GM21576 (cell line): ENCODE measurements around the gene RAX2.

Experiments used
- ATAC-seq: cut with Tn5 transposase; IDR thresholded peaks from one replicate; pipeline ENCODE4 v1.9.1; 2021; ENCODE audit warnings: mild to moderate bottlenecking, moderate library complexity; ENCODE audit not compliant: unreplicated experiment

RAX2 gene

DNA sequence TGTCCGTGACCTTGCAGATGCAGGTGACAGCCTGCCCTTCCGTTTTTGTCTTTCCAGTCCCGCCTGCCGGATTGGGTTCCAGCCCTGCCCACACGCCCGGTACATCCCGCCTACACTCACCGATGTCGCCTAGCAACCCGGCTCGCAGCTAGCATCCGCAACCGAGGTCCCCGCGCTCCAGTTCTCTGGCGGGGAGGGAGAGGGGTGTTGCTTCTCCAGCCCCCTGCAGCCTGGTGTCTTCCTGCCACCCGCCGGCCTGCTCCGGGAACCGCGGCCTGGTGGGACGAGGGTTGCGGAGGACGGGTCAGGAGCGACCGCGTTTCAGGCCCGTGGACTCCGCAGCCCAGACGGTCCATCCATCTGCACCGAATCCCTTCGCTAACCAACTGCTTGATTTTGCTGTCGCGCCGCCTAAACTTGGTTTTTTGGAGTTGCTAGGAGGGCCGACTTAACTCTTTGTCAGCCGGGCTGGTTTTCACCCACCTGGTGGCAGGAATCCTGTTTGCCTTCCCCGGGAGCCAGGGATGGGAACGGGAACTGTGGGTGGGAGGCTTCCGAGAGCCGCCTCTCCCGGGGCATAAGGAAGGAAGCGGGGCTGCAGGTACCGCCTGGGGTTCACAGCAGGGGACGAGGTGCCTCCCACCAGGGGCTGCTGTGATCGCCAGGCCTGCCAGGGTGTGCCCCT is 29.5 kb upstream of the RAX2 start:
- no peak for ATAC-seq

DNA sequence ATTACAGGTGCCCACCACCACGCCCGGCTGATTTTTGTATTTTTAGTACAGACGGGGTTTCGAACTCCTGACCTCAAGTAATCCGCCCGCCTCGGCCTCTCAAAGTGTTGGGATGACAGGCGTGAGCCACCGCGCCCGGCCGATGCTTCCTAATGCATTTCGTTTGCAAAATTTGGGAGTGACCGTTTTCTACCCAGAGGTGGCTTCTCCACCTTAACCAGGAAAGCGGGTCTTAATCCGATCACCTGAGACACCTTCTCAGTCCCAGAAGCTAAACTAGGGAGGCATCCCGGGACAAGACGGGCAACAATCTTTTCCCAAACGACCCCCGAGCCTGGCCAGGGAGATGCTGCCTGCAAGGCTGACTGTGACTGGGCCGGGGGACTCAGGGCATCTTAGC is 29.0 kb upstream of the RAX2 start:
- no peak for ATAC-seq

DNA sequence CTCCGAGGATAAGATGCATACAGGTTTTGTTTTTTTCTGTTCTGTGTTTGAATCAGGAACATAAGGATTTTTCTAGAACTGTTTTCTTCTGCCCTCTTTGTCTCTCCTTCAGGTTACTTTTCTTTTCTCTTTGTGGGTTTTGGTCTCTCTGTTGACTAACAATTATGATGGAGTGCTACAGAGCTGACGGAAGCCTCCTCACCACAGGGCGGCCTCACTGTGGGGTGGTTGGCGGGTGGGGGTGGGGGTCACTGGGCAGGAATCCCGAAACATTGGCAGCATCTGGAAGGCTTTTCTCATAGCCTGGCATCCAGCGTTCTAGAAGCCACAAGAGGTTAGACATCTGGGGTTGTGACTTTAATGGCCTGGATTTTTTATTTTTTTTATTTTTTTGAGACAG is 26.1 kb upstream of the RAX2 start:
- no peak for ATAC-seq

GRCh38 chr19:3796358-3796757 is 24.3 kb upstream of the RAX2 start:
- no peak for ATAC-seq

- no peak for ATAC-seq
Measured at GRCh38 chr19:3793799-3794198, 21.8 kb upstream of the RAX2 start.

- ATAC-seq, result no peak
Measured at GRCh38 chr19:3792114-3792513, 20.1 kb upstream of the RAX2 start.

DNA sequence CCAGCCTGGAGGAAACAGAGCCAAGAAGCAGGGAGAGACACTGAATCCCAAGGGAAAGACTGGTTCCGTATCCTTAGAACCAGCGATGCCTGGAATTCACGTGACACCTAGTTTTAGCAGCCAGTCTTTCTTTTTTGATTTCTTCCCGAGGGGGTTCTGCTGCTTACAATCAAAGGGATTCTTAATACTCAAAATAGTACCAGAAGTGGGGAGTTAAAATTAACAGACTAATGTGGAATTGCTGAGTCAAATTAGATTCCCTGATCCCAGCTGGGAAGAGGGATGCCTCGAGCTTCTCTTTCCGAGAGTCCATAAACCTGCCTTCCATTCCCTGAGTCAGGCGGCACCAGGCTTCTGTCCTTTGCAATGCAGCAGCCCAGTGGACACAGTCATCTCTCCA is 18.9 kb upstream of the RAX2 start:
- no peak for ATAC-seq

- ATAC-seq, result no peak
Measured at GRCh38 chr19:3790209-3790734, 18.2 kb upstream of the RAX2 start.

DNA sequence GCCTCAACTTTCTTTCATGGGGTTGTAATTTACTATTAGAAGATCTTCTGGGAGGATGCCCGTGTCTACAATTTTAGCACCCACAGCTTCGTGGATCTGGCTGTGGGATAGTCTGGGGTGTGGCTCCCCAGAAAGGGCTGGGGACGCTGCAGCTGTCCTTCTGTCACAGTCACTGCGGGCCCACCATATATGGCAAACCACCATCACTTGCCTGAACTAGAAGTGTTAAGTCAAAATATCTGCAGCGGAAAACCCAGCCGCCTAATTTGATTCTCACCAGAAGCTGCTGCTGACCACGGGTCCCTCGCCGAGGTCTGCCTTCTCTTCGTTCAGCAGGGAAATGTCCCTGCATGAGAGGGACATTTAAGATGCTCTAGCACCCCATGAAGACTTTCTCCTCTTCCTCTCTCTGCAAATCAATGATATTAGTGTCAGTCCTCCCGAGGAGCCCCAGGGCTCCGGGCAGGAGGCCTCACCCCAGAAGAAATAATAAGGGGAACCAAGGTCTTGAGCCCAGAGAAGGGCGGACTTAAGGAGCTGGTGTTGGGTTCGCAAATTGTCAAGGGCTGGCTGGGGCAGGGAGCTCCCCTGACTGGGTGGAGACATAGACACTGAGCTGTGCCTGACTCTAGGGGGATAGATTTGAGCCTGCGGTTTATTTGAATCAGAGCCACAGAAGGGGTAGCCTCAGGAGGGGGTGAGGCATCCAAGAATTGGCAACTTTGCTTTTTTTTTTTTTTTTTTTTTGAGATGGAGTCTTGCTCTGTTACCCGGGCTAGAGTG is 17.2 kb upstream of the RAX2 start:
- no peak for ATAC-seq

DNA sequence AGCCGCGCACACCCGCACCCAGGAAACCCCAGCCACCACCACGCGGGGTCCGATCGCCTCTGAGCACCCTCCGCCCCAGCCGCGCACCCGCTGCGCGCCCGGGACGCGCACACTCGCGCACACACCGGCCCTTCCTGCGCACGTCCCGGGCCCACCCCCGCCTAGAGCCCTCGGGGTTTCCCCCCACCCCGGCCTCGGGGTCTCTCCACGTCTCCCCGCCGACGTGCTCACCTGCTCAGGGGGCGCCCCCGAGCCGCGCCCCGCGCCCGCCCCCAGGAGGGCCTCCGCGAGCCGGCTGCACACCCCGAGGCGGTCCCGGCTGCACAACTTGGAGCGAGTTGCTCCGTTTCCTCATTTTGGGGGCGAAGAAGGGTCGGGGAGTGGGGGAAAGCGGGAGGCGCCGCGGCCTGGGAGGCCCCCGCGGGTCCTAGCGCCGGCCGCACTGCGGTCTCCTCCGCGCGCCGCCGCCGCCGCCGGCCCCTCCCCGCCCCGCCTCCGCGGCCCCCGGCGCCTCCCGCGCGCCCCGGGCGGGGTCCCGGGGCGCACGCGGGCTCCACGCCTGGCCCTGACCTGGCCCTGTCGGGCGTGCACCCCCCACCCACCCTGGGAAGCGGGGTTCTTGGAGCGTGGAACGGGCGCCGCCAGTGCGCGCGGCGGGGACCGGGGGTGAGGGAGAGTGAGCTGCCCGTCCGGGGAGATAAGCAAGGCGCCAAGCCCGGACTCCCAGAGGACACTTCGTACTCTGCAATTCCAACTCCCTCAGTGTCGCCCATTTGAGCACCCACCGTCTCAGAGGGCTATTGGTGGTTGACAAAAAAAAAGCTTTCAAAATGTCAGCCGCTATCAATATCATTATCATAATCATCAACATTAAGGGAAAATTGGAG is 14.2 kb upstream of the RAX2 start, which contains the start of gene MATK:
Gene MATK (minus strand): TSS at position 444 of the 887 bp plus-strand sequence. CDS start 1,246 bp downstream, outside the sequence.
- no peak for ATAC-seq

DNA sequence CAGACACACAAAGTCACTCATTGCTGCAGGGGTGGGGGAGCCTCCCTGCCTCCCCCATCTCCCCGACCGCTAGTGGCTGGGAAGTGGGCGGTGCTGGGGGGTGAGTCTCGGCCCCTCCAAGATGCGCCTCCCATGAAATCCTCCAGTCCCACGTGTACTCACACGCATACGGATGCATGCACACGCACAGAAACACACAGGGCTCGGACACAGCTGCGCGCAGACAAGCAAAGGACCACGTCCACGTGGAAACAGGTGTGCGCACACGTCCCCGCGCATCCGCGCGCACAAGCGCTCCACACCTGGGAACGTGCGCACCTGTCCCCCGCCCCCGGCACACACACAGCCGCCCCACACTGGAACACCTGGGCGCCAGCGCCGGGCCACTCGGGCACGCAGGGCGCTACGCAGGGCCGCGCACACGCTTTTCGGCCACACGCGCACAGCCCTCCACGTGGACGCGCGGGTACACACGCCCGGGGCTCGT is 13.5 kb upstream of the RAX2 start:
- no peak for ATAC-seq

DNA sequence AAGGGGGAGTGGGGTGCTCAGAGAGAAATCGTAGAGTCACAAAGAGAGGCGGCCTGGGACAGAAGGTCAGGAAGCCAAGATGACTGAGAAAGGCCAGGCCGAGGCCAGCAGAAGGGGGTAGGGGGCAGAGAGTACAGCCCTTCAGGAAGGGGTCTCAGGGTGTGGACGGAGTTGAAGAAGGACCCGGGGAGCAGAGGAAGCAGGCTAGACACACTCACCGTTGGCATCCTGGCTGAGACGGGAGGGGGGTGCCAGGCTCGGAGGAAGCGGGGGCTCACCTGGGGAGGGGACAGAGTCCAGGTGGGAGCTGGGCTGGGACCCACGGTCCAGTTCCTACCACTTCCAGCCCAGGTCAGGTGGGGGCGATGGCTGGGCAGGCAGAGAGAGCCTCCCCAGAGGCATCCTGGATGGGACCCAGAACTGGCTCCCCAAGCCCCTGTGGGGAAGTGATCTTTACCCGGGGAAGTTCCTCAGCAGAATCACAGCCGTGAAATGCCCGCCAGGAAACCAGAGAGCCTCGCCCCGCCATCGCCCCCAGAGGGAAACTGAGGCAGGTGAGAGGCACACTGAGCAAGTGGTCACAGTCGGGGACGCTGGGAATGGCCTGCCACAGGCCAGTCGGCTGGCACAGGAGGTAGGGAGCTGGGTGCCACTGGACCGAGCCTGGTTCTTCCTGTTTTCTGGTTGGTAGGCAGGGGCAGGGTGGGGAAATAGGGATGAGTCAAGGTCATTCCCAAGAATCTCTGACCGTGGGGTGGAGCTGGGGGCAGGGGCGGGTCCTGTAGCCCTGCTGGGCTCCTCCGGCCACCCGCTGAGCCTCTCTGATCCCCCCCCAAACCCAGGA is 12.8 kb upstream of the RAX2 start:
- ATAC-seq, result no peak

- no peak for ATAC-seq
Measured at GRCh38 chr19:3783660-3784584, 11.9 kb upstream of the RAX2 start.

GRCh38 chr19:3782903-3783302 is 10.9 kb upstream of the RAX2 start:
- ATAC-seq, result no peak

DNA sequence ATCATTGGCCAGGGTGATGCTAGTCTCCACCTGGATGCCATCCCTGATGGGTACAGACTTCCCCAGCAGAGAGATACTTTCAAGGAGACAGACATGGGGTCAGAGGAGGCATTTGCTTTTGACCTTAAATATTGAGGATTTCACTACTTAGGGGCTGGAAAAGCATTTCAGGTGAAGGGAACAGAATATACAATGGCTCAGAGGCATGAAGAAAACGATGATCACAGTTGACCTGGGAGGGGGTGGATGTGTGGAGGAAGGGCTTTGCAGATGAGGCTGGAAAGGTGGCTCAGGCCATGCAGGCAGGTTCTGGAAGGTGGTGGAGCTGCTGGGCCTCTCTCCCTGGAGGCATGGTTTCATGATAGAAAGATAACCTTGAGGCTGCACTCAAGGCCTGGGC is 10.3 kb upstream of the RAX2 start:
- ATAC-seq, result no peak

GRCh38 chr19:3781603-3782002 is 9.6 kb upstream of the RAX2 start:
- ATAC-seq, result no peak

DNA sequence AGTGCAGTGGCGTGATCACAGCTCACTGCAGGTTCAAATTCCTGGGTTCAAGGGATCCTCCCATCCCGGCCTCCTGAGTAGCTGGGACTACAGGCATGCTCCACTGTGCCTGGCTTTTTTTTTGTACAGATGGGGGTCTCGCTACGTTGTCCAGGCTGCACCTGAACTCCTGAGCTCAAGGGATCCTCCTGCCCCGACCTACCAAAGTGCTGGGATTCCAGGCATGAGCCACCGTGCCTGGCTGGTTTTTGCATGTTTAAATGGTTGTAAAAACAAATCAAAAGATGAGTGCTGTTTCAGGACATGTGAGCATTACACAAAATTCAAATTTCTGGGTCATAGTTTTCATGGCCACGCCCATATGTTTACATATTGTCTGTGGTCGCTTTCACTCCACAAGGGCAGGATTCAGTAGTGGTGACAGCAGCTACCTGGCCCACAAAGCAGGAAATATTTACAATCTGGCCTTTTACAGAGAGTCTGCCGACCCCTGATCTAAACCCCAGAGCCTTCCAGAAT is 8.8 kb upstream of the RAX2 start:
- no peak for ATAC-seq

DNA sequence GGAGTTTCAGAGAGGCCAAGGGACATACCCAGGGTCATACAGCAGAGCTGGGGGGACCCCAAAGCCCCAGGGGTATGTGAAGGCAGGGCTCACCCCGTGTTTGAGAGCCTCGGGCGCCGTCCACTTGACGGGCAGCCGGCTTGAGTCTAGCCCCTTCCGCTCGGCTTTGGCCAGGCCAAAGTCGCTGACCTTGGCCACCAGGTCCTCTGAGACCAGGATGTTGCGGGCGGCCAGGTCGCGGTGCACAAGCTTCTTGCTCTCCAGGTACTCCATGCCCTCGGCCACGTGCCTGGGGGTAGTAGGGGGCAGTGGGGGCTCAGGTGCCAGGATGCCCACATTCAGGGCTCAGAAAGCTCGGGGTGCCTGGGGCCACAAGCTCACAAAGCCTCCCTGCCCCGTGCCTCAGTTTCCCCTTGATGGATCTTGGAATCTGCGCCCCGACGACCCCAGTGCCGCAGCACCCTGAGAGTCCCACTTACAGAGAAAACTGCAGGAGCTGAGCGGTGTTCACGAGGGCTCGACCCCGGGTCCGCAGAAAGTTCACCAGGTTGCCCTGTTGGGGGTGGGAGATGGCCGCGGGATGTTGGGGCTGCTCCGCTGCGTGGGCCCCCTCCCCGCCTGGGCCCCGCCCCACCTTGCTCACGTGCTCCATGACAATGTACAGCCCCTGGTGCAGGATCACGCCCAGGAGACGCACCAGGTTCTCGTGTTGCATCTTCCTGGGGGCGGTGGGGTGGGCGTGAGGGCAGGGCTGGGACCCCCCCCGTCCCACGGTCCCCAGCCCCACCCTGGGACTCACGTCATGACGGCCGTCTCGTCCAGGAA is 7.1 kb upstream of the RAX2 start:
- ATAC-seq, result no peak
